Testis (tissue), 3 donors: ENCODE data around the gene FAM222A. TPM values are rescaled to one million over a fixed set of nuclear protein-coding genes. Genes with fewer than 3 reads are reported as not detected.

Experiments used
- DNase-seq: peaks from one replicate; pipeline ENCODE4 v3.0.0-alpha.2; 2019
- H3K27ac ChIP-seq, 2 donors: fragments of 200-600 bp; sonication (generic); one replicate each; pipeline ENCODE4 v1.5.1; 2019
- H3K27me3 ChIP-seq: fragments of 200-600 bp; sonication (generic); one replicate; pipeline ENCODE4 v1.5.1; 2019
- H3K36me3 ChIP-seq: fragments of 200-600 bp; sonication (generic); one replicate; pipeline ENCODE4 v1.5.1; 2017; ENCODE audit warnings: low read depth; ENCODE audit errors: missing control alignments
- H3K4me1 ChIP-seq: fragments of 200-600 bp; sonication (generic); one replicate; pipeline ENCODE4 v1.5.1; 2019
- H3K4me3 ChIP-seq, 2 donors: fragments of 200-600 bp; sonication (generic); one replicate each; pipeline ENCODE4 v1.5.1; 2017 to 2019
- H3K9me3 ChIP-seq: fragments of 200-600 bp; sonication (generic); one replicate; pipeline ENCODE4 v1.5.1; 2017
- CTCF ChIP-seq, 3 experiments: fragments of 450-650 bp in 2 of 3; fragments of 200-600 bp in 1 of 3; sonication (generic) in 1 of 3; IDR thresholded peaks; one replicate each; pipeline ENCODE4 v1.5.1; 2016 to 2019; ENCODE audit warnings: antibody characterized with exemption in 3 of 3, mild to moderate bottlenecking in 2 of 3, moderate library complexity in 1 of 3
- POLR2A ChIP-seq: fragments of 450-650 bp; IDR thresholded peaks from one replicate; pipeline ENCODE4 v1.6.1; 2017; ENCODE audit warnings: antibody characterized with exemption, mild to moderate bottlenecking, moderate library complexity
- WGBS, 2 donors: methylation state at CpG; one replicate each; pipeline ENCODE4 v1.1.5; 2018; 5-methylcytosine and 5-hydroxymethylcytosine counted together
- intact Hi-C: fragments of 100-400 bp; cut with DNase I; formaldehyde crosslinking; loops from one replicate; pipeline ENCODE4 v1.15.1; 2023; ENCODE audit warnings: low total_unique reads
- polyA plus RNA-seq: library from polyadenylated mRNA; stranded (reverse); fragments of 350-450 nt; fragmentation: Illumina TruSeq; extraction: RNeasy Lipid Tissue Mini Kit (QIAGEN cat#74804); gene quantifications from one replicate; pipeline ENCODE4 v1.2.3, GENCODE V29; 2014; ENCODE audit warnings: low read depth, low replicate concordance; ENCODE audit not compliant: insufficient read depth
- total RNA-seq, 2 donors: library from RNA; depleted of rRNA; stranded (reverse); fragments of >200 nt; gene quantifications; one replicate each; pipeline ENCODE4 v1.2.3, GENCODE V29; 2016

The FAM222A gene
- total and polyA plus RNA-seq, 3 donors from 2014 or later: 34.5 to 78.6 (median 75.7) TPM

- H3K27me3 ChIP-seq: no peaks in the 10 kb centered on the region
- TF ChIP-seq POLR2A (no peak), CTCF (IDR thresholded peaks at IDR 0.05) (no peak)
- H3K27ac ChIP-seq: peak overlapping the region; percentile 3 to 56
- no peak overlapping the region for H3K4me3 ChIP-seq
- peaks cover 40% of the 10 kb centered on the region for H3K4me1 ChIP-seq
- no peaks in the 10 kb centered on the region for H3K36me3 ChIP-seq
- intact Hi-C loops: no loop called here
- 62 to 65% methylated on average over 11 of the region's 11 CpGs for WGBS, 2 donors
- DNase-seq: peak; percentile 93
- H3K9me3 ChIP-seq: no peaks in the 10 kb centered on the region
Observed at GRCh38 chr12:109709401-109709991, 4.1 kb upstream of the FAM222A start.

GRCh38 chr12:109710205-109710746 is 3.3 kb upstream of the FAM222A start:
- H3K9me3 ChIP-seq: no peaks in the 10 kb centered on the region
- 67 to 74% methylated on average over 5 of the region's 5 CpGs for WGBS, 2 donors
- peak overlapping the region; percentile 47 to 56 for H3K27ac ChIP-seq
- DNase-seq: peak; percentile 63
- TF ChIP-seq CTCF (IDR thresholded peaks at IDR 0.05): no peak
- H3K27me3 ChIP-seq: no peaks in the 10 kb centered on the region
- H3K4me1 ChIP-seq: peaks cover 45% of the 10 kb centered on the region
- intact Hi-C loops: no loop called here
- no peak overlapping the region for H3K4me3 ChIP-seq
- no peaks in the 10 kb centered on the region for H3K36me3 ChIP-seq

GRCh38 chr12:109710747-109711595 is 2.7 kb upstream of the FAM222A start:
- intact Hi-C loops: no loop called here
- H3K27me3 ChIP-seq: no peaks in the 10 kb centered on the region
- H3K36me3 ChIP-seq: no peaks in the 10 kb centered on the region
- 52 to 54% methylated on average over 10 to 11 of the region's 11 CpGs for WGBS, 2 donors
- no peaks in the 10 kb centered on the region for H3K9me3 ChIP-seq
- H3K27ac ChIP-seq: peak overlapping the region; percentile 36 to 47
- TF ChIP-seq POLR2A: no peak
- no peak for TF ChIP-seq CTCF (IDR thresholded peaks at IDR 0.05)
- DNase-seq: no peak
- peaks cover 52% of the 10 kb centered on the region for H3K4me1 ChIP-seq
- H3K4me3 ChIP-seq: no peak overlapping the region

- DNase-seq: peak; percentile 62
- Histone ChIP-seq H3K27me3 (no peaks in the 10 kb centered on the region), H3K27ac (peak overlapping the region; percentile 36 to 45), H3K36me3 (no peaks in the 10 kb centered on the region), H3K9me3 (no peaks in the 10 kb centered on the region), H3K4me3 (no peak overlapping the region), H3K4me1 (peaks cover 57% of the 10 kb centered on the region)
- 8 to 10% methylated on average over 25 to 37 of the region's 37 CpGs for WGBS, 2 donors
- intact Hi-C loops: no loop called here
- TF ChIP-seq CTCF (IDR thresholded peaks at IDR 0.05) (no peak), POLR2A (no peak)
Observed at GRCh38 chr12:109711596-109712461, 1.8 kb upstream of the FAM222A start.
